ENCODE results near the gene HSPBAP1.

Gene HSPBAP1

GRCh38 chr3:122793568-122794416 lies at the start of gene HSPBAP1:
Gene HSPBAP1, minus strand, starts transcription at chr3:122793831. Its CDS starts 151 bp downstream, at chr3:122793680.
- DNase-seq, result no peak

- DNase-seq, result no peak
Measured at GRCh38 chr3:122835590-122835989, 42.0 kb upstream of the HSPBAP1 start.

DNA sequence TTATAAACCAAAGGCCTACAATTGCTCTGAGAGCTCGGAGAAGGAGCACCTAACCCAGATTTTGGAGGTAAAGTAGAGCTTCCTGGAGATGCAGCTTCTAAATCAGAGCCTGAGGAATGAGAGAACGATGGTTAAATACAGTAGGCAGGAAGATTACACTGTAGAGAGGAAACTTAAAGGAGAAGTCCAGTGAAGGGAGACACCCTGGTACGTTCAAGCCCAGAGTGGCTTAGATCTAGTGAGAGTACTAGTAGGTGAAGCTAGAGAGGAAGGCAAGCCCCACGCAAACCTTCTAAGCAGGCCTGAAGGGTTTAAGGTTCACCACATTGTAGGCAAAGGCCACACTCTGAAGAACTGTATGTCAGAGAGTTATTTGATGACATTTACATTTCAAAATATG lies 34.6 kb upstream of the HSPBAP1 start:
- no peak for DNase-seq

DNA sequence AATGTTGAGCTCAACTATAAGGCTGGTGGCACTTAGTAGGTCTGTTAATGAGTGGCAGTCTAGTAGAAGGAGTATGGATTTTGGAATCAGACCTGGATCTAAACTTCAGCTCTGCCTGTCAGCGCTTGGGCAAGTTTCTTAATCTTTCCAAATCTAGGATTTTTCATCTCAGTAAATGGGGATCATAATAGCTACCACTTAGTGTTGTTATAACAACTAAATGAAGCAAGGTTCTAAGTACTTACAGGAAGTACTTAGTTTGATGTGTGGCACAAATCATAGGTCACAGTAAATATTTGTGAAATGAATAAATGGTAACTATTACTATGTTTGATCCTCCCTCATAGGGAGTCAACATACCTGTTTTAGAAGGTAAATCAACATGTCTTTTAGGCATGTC lies 32.6 kb upstream of the HSPBAP1 start:
- DNase-seq, result no peak

DNA sequence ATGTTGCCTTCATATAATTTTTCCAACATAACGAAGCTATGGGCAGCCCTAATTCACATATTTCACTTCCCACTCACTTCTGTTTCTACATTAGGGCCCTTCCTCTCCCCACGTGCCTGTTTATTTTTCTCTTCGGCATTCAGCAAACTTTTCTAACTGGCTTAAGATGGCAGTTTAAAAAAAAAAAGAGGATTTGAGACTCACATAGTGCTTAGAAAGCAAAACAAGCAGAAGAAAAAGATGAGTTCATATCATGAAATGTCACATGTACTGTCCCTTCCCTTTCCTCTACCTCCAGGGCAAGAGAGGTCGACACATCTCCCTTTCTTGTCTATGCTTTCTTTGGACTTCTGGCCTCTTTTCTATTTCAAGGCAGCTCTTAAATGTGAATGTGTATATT lies 31.8 kb upstream of the HSPBAP1 start:
- DNase-seq, result no peak

DNA sequence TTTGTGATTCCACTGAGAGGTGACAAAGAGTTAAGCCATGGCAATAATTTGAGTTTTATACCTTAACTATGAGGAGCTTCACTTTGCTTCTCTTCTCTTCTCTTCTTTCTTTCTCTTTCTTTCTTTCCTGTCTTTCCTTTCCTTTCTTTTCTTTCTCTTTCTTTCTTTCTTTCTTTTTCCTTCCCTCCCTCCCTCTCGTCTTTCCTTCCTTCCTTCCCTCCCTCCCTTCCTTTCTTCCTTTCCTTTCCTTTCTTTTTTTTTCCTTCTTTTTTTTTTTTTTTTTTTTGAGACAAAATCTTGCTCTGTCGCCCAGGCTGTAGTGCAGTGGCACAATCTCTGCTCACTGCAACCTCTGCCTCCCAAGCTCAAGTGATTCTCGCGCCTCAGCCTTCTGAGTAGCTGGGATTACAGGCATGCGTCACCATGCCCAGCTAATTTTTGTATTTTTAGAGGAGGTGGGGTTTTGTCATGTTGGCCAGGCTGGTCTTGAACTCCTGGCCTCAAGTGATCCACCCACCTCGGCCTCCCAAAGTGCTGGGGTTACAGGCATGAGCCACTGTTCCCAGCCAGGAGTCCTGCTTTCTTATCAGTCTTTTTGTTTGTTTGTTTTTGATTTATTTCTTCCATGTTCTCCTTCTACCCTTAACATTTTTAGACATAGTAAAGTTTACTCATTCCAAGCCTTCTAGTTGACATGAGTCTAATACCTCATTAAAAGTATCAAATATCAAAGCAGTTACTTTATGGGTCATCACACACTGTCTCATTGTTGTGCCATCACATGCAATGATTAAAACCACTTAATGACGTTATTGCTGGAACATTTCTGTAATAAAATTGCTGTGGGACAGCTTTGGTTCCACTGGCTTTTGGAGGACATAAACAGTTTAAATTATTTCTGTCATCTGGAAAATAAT lies 31.1 kb upstream of the HSPBAP1 start:
- no peak for DNase-seq

DNA sequence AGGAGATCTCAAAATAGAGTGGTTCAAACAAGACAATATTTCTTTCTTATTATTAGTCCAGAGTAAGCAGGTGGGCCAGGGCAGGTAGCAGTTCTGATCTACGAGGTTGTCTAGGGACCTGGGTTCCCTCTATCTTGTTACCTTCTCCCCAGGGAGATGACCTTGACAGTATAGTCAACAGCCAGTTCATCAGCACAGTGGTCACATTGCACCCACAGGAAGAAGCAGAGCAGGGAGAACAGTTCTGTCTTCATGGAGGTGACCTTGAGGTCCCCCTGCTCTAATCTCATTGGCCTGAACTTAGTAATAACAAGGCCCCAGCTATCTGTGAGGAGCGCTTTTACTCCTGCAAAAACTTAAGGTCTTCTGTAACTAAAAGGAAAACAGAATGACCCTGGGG lies 23.0 kb upstream of the HSPBAP1 start:
- DNase-seq, result no peak

GRCh38 chr3:122810734-122811133 lies 17.1 kb upstream of the HSPBAP1 start:
- no peak for DNase-seq

- DNase-seq, result no peak
Measured at GRCh38 chr3:122803977-122804376, 10.3 kb upstream of the HSPBAP1 start.

DNA sequence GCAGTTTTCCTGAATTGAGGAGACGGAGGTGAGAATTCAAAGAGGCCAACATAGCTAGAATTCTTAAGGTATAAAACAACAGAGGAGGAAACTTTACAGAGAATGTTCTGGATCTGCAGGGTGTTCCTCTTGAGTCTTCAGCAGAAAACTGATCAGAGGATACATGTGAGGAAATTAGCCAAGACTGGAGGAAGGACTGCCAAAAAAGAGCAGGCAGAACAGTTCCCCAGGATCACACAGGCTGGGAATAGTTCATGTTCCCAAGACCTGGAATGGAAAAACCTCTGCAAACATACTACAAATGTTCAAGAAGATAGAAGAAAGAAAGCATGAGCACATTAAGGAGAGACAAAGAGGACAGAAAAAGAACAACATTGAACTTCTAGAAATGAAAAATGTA lies 8.7 kb upstream of the HSPBAP1 start:
- DNase-seq, result no peak

- DNase-seq, result no peak
Measured at GRCh38 chr3:122800706-122801237, 7.1 kb upstream of the HSPBAP1 start.

GRCh38 chr3:122800031-122800430 lies 6.4 kb upstream of the HSPBAP1 start:
- DNase-seq, result no peak

DNA sequence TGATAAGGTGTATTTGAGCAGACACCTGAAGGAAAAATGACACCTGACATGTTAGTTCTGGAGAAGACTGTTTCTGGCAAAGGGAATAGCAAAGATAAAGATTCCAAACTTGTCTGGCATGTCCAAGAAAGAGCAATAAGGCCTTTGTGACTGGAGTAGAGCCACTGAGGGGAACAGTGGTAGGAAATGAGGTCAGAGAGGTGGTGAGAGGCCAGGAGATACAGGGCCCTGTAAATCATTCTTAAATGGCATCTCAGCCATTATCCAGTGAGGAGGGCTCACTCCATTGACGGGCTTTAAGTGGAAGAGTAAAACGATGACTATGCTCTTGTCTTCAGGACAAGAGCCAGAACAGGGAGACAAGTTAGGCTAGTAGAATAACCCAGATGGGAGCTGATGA lies 5.7 kb upstream of the HSPBAP1 start:
- no peak for DNase-seq

- no peak for DNase-seq
Measured at GRCh38 chr3:122797291-122797690, 3.7 kb upstream of the HSPBAP1 start.

- no peak for DNase-seq
Measured at GRCh38 chr3:122795674-122796195, 2.1 kb upstream of the HSPBAP1 start.

GRCh38 chr3:122794779-122795673 lies 1.4 kb upstream of the HSPBAP1 start, which contains the start of gene SLC49A4:
Gene SLC49A4, plus strand, starts transcription at chr3:122795069. Its CDS starts 124 bp downstream, at chr3:122795193.
- DNase-seq, result no peak

DNA sequence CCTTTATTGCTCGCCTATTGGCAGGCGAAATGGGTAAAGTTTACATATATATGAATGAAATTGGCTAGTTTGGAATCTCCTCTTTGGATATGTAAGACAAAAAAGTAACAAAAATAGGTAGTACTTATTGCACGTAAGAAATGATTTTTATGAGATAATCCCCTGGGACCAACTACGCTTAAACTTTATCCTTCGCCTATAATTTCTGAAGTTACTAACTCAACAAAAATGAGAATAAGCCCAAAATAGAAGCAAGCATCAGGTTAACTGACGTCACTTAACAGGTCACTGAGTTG lies 800 bp upstream of the HSPBAP1 start:
- DNase-seq, result no peak

GRCh38 chr3:122789585-122790273 lies 3.9 kb downstream of the HSPBAP1 start:
- no peak for DNase-seq

DNA sequence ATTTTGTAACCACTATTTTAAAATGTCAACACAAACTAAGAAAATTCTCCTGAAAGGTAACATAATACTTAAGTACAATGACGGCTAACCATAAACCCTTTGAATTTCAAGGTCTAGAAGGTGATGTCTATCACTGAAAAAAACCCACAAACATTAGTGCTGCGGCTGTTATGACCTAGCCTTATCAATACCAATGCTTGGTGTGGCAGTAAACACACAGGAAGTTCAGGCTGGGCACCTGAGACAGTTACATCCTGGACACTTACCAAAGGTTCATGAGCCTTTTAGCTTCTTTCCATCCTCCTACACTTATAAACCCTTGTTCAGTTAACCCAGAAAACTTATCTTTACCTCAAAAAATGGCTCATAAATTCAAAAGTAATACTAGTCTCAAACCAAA lies 5.8 kb downstream of the HSPBAP1 start:
- DNase-seq, result no peak

DNA sequence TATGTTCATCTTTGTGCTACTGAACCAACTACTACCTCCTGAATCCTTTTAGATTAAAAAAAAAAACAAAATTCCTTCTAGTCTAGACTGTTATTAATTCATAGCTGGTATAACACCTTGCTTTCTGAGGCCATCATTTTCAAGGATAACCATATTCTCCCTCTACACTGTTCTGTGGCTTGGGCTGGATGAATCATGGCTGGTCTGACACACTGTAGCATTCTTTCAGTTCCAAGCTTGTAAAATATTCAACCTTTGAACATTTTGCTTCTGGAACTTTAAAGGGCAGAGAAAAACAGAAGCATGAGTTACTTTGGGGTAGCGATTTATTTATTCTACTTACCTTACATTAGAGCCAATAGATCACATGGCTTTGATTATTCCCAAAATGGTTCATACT lies 7.6 kb downstream of the HSPBAP1 start:
- DNase-seq, result no peak

GRCh38 chr3:122785231-122785630 lies 8.4 kb downstream of the HSPBAP1 start:
- DNase-seq, result no peak
